ENCODE data around the gene EFHC2.

GRCh38 chrX:44234116-44234515 is 109.4 kb downstream of the EFHC2 start:
- TF ChIP-seq RAD21 (IDR thresholded peaks at IDR 0.05): no peak
- TF ChIP-seq CTCF (IDR thresholded peaks at IDR 0.05; ENCODE audit: low read depth, low read length, missing input control): no peak

All from liver (tissue), 3 donors.